K562 (cell line): Measurements from ENCODE around the gene ST7. TPM values are rescaled to one million over a fixed set of nuclear protein-coding genes. Genes with fewer than 3 reads are reported as not detected.

ENCODE experiments used
- ATF7 ChIP-seq: fragments of 450-650 bp; IDR thresholded peaks from 2 replicates; pipeline ENCODE4 v1.7.1; 2014; ENCODE audit warnings: mild to moderate bottlenecking, moderate library complexity
- ETV6 ChIP-seq, 3 experiments: fragments of 150-350 bp in 1 of 3; sonication (generic) in 1 of 3; formaldehyde crosslinking in 1 of 3; IDR thresholded peaks; 2 replicates each; pipeline versions ENCODE4 v1.6.1 to v1.8.0; 2014 to 2022; ENCODE audit warnings: borderline replicate concordance in 2 of 3, low read depth in 2 of 3, antibody characterized with exemption in 1 of 3, low read length in 1 of 3, mild to moderate bottlenecking in 1 of 3, missing genetic modification reagents in 1 of 3
- HES1 ChIP-seq: fragments of 450-650 bp; IDR thresholded peaks from 2 replicates; pipeline ENCODE4 v1.6.1; 2016; ENCODE audit warnings: low read depth, mild to moderate bottlenecking, moderate library complexity
- HNRNPK ChIP-seq: fragments of 200-400 bp; formaldehyde crosslinking; IDR thresholded peaks from one replicate; pipeline ENCODE4 v1.6.1; 2018; ENCODE audit warnings: mild to moderate bottlenecking, low read depth, low read length; ENCODE audit not compliant: poor library complexity, severe bottlenecking
- KLF16 ChIP-seq: IDR thresholded peaks from 2 replicates; pipeline ENCODE4 v1.6.1; 2016; ENCODE audit warnings: antibody characterized with exemption
- RBM14 ChIP-seq: fragments of 200-400 bp; formaldehyde crosslinking; IDR thresholded peaks from 2 replicates; pipeline ENCODE4 v1.6.1; 2018; ENCODE audit warnings: low read depth, mild to moderate bottlenecking, low read length, moderate library complexity, borderline replicate concordance; ENCODE audit not compliant: insufficient read depth
- RCOR1 ChIP-seq, 2 experiments: IDR thresholded peaks; 2 replicates each; pipeline ENCODE4 v1.6.1; 2012; ENCODE audit warnings: low read depth in 2 of 2, low read length in 2 of 2, borderline replicate concordance in 1 of 2, improper control_type of control experiment in 1 of 2
- TAF7 ChIP-seq: fragments of 450-650 bp; IDR thresholded peaks from 2 replicates; pipeline ENCODE4 v1.6.1; 2016; ENCODE audit warnings: missing genetic modification characterization, missing compliant biosample characterization
- TCF3 ChIP-seq: sonication (generic); formaldehyde crosslinking; IDR thresholded peaks from 2 replicates; pipeline ENCODE4 v1.4.0; 2020; ENCODE audit warnings: mild to moderate bottlenecking, missing genetic modification reagents
- TFAP4 ChIP-seq: sonication (generic); formaldehyde crosslinking; IDR thresholded peaks from 2 replicates; pipeline ENCODE4 v1.8.0; 2022; ENCODE audit warnings: missing genetic modification reagents, mild to moderate bottlenecking, moderate library complexity, borderline replicate concordance
- TSC22D4 ChIP-seq: fragments of 450-650 bp; IDR thresholded peaks from 2 replicates; pipeline ENCODE4 v1.6.1; 2016; ENCODE audit warnings: missing genetic modification characterization, missing biosample characterization, control low read depth
- ZBTB9 ChIP-seq: fragments of 450-650 bp; formaldehyde crosslinking; IDR thresholded peaks from 2 replicates; pipeline ENCODE4 v1.4.0; 2020; ENCODE audit warnings: mild to moderate bottlenecking, moderate library complexity
- ZNF318 ChIP-seq, 2 experiments: fragments of 450-650 bp; IDR thresholded peaks; 2 replicates each; pipeline ENCODE4 v1.6.1; 2016; ENCODE audit warnings: mild to moderate bottlenecking in 2 of 2, borderline replicate concordance in 1 of 2, low read depth in 1 of 2, moderate library complexity in 1 of 2
- ZNF436 ChIP-seq: fragments of 250-450, 450-650 bp; sonication (Bioruptor Pico); formaldehyde crosslinking; IDR thresholded peaks from 2 replicates; pipeline ENCODE4 v1.7.0; 2020; ENCODE audit warnings: mild to moderate bottlenecking
- polyA plus RNA-seq, 8 experiments: library from polyadenylated mRNA; depleted of rRNA in 4 of 8; stranded (reverse) in 5 of 8; unstranded in 3 of 8; fragments of >200 nt; fragmentation: Nextera tagmentation in 2 of 8; fragmentation: Illumina TruSeq in 1 of 8; extraction: Ambion mirVana in 2 of 8; extraction: Trizol in 1 of 8; gene quantifications; 2 replicates each; pipeline versions ENCODE4 v1.2.1 to v1.2.3, GENCODE V29; 2011 to 2014; ENCODE audit warnings: inconsistent platforms in 1 of 8, missing spikeins in 1 of 8
- total RNA-seq, 7 experiments: library from RNA; depleted of rRNA in 6 of 7; stranded (reverse); fragments of >200 nt in 6 of 7; fragmentation: Illumina TruSeq in 2 of 7; extraction: Trizol in 2 of 7; gene quantifications; 2 replicates each; pipeline versions ENCODE4 v1.2.1 to v1.2.3, GENCODE V29; 2011 to 2021; ENCODE audit warnings: low replicate concordance in 1 of 7

ST7 gene
- total and polyA plus RNA-seq, 9 of the 15 experiments (the other 6 are each of a cell fraction or from before 2014, with no cell fraction given): 23.9 to 56.3 (median 36.9) TPM

- TF ChIP-seq TSC22D4 (tag): no peak
- no peak for TF ChIP-seq TAF7 (tag)
- TF ChIP-seq ETV6 (IDR thresholded peaks at IDR 0.05; ENCODE audit: borderline replicate concordance in 1 of 2, low read depth in 2 of 2, low read length in 1 of 2): no peak; a peak in 1 of 4 replicates
- no peak for TF ChIP-seq ETV6 (CRISPR knock-in tag; IDR thresholded peaks at IDR 0.05; ENCODE audit: borderline replicate concordance)
- no peak for TF ChIP-seq HNRNPK
- no peak for TF ChIP-seq ZNF318 (IDR thresholded peaks at IDR 0.05; ENCODE audit: borderline replicate concordance in 1 of 2, low read depth in 1 of 2)
- TF ChIP-seq ZBTB9: no peak
- no peak for TF ChIP-seq RBM14
- no peak for TF ChIP-seq TFAP4 (CRISPR knock-in tag)
- no peak for TF ChIP-seq KLF16
- TF ChIP-seq HES1: no peak
- no peak for TF ChIP-seq TCF3 (CRISPR knock-in tag)
- TF ChIP-seq ATF7: peak; percentile 7; the same call in 1 of the 2 replicates
- TF ChIP-seq ZNF436: no peak
- peak in 1 of 2 experiments; percentile 28; a peak in 1 of 4 replicates for TF ChIP-seq RCOR1 (IDR thresholded peaks at IDR 0.05; ENCODE audit: borderline replicate concordance in 1 of 2, low read depth in 2 of 2, low read length in 2 of 2)
Measured at GRCh38 chr7:116951366-116952292, 1.7 kb upstream of the ST7 start (continued).
